K562 (cell line): ENCODE measurements around the gene CCDC69. TPM values are rescaled to one million over a fixed set of nuclear protein-coding genes. Genes with fewer than 3 reads are reported as not detected.

Experiments
- ATAC-seq: fragments of 200-7000 bp; cut with Tn5 transposase; 3 replicates; pipeline ENCODE4 v1.9.1; 2020; ENCODE audit warnings: moderate library complexity
- BruUV-seq: library from RNA; stranded (reverse); fragments of 400-500 nt; replicated peaks from 2 replicates; lab custom pipeline; 2021; lab: Mats Ljungman, UMichigan
- CTCF ChIA-PET: fragments of 300-600 bp; formaldehyde crosslinking; extraction: SDS; loops from one replicate; lab custom pipeline; 2021; ENCODE audit warnings: low intra/inter-chr PET ratio; lab: Yijun Ruan, JAX
- POLR2A ChIA-PET: fragments of 300-600, 350-650 bp; sonication (Branson Sonifier 250); formaldehyde crosslinking; extraction: SDS; loops from one replicate; lab custom pipeline; 2021; ENCODE audit warnings: antibody characterized with exemption, inconsistent platforms; lab: Yijun Ruan, JAX
- DNase-seq, 4 experiments: peaks; one replicate each; pipeline versions ENCODE4 v3.0.0 to v3.0.0-alpha.2; 2011 to 2018; ENCODE audit warnings: low spot score in 3 of 4, mixed read lengths in 3 of 4; ENCODE audit errors: extremely low read depth in 1 of 4
- FAIRE-seq: peaks from 2 replicates; lab custom pipeline; 2011; peaks lifted over from hg19 to GRCh38; lab: Jason Lieb, UNC
- H2AFZ ChIP-seq: 2 replicates; pipeline ENCODE4 v1.6.0; 2011; ENCODE audit warnings: low read depth, low read length, control low read depth, inconsistent platforms
- H3K27ac ChIP-seq: fragments of 200-600 bp; 3 replicates; pipeline ENCODE4 v1.8.0; 2011; ENCODE audit warnings: low read depth, mild to moderate bottlenecking, control low read depth, inconsistent platforms, low read length, moderate library complexity, mixed read lengths; ENCODE audit errors: extremely low read depth
- H3K27me3 ChIP-seq, 2 experiments: fragments of 300-600 bp in 1 of 2; 2 replicates in 1 of 2; 3 replicates in 1 of 2; pipeline versions ENCODE4 v1.6.0 to v1.8.0; 2011; ENCODE audit warnings: inconsistent platforms in 2 of 2, low read length in 2 of 2, mild to moderate bottlenecking in 1 of 2, mixed read lengths in 1 of 2, moderate library complexity in 1 of 2; ENCODE audit not compliant: control insufficient read depth in 2 of 2, insufficient read depth in 2 of 2
- H3K36me3 ChIP-seq: fragments of 300-600 bp; 3 replicates; pipeline ENCODE4 v1.8.0; 2011; ENCODE audit warnings: mild to moderate bottlenecking, low read length, inconsistent platforms; ENCODE audit not compliant: control insufficient read depth, insufficient read depth
- H3K4me1 ChIP-seq, 2 experiments: fragments of 200-600 bp in 1 of 2; replicated peaks in 1 of 2; 2 replicates in 1 of 2; 3 replicates in 1 of 2; pipeline versions ENCODE4 v1.5.1 to v1.8.0; 2011; ENCODE audit warnings: inconsistent platforms in 2 of 2, low read length in 2 of 2, mild to moderate bottlenecking in 1 of 2, mixed read lengths in 1 of 2, moderate library complexity in 1 of 2; ENCODE audit not compliant: control insufficient read depth in 2 of 2, insufficient read depth in 2 of 2
- H3K4me2 ChIP-seq: 2 replicates; pipeline ENCODE4 v1.6.1; 2011; ENCODE audit warnings: low read length, control low read depth, inconsistent platforms, mixed read lengths; ENCODE audit not compliant: insufficient read depth
- H3K4me3 ChIP-seq: fragments of 200-600 bp; sonication (generic), shearing (Covaris generic); 2 replicates; pipeline ENCODE4 v1.5.1; 2016; ENCODE audit warnings: control low read depth, inconsistent platforms
- H3K79me2 ChIP-seq: fragments of 200-600 bp; 3 replicates; pipeline ENCODE4 v1.8.0; 2011; ENCODE audit warnings: low read length, inconsistent platforms; ENCODE audit not compliant: control insufficient read depth, insufficient read depth
- H3K9ac ChIP-seq, 2 experiments: 2 replicates each; pipeline versions ENCODE4 v1.6.0 to v1.6.1; 2011; ENCODE audit warnings: low read depth in 2 of 2, low read length in 2 of 2, control low read depth in 1 of 2, inconsistent platforms in 1 of 2, mild to moderate bottlenecking in 1 of 2, mixed read lengths in 1 of 2; ENCODE audit not compliant: insufficient read depth in 1 of 2
- H3K9me1 ChIP-seq: one replicate; pipeline ENCODE4 v1.6.0; 2011; ENCODE audit warnings: inconsistent platforms, mild to moderate bottlenecking, low read length, moderate library complexity; ENCODE audit not compliant: control insufficient read depth, insufficient read depth
- H3K9me3 ChIP-seq: replicated peaks from 2 replicates; pipeline ENCODE4 v1.5.1; 2011; ENCODE audit warnings: low read depth, low read length, inconsistent platforms; ENCODE audit not compliant: control insufficient read depth, insufficient read depth
- H4K20me1 ChIP-seq: replicated peaks from 2 replicates; pipeline ENCODE4 v1.6.1; 2011; ENCODE audit warnings: low read length, inconsistent platforms, mixed read lengths; ENCODE audit not compliant: control insufficient read depth, insufficient read depth
- DPF2 ChIP-seq: fragments of 450-650 bp; IDR thresholded peaks from 2 replicates; pipeline ENCODE4 v1.6.1; 2016
- E2F1 ChIP-seq: sonication (generic); formaldehyde crosslinking; IDR thresholded peaks from 2 replicates; pipeline ENCODE4 v1.8.1; 2023; ENCODE audit warnings: mild to moderate bottlenecking, missing genetic modification reagents, moderate library complexity
- HBP1 ChIP-seq: fragments of 450-650 bp; formaldehyde crosslinking; IDR thresholded peaks from 2 replicates; pipeline ENCODE4 v1.4.0; 2022; ENCODE audit warnings: missing genetic modification characterization
- NCOR1 ChIP-seq: fragments of 450-650 bp; IDR thresholded peaks from 2 replicates; pipeline ENCODE4 v1.6.1; 2016; ENCODE audit warnings: mild to moderate bottlenecking, moderate library complexity
- WGBS: fragments of 100-300 bp; shearing (Covaris generic); methylation state at CpG from one replicate; pipeline ENCODE4 v1.1.6; 2016; ENCODE audit warnings: low coverage, mixed read lengths; ENCODE audit not compliant: insufficient coverage; ENCODE audit errors: missing lambda C conversion rate; 5-methylcytosine and 5-hydroxymethylcytosine counted together
- in situ Hi-C: fragments of 300-500 bp; cut with MboI; formaldehyde crosslinking; loops from 4 replicates; pipeline ENCODE4 v1.15.0; 2018; ENCODE audit warnings: inconsistent platforms, mixed read lengths
- intact Hi-C: fragments of 100-400 bp; cut with micrococcal nuclease; formaldehyde crosslinking; loops from 2 replicates; pipeline ENCODE4 v1.14.2; 2022
- polyA plus RNA-seq, 8 experiments: library from polyadenylated mRNA; depleted of rRNA in 4 of 8; stranded (reverse) in 5 of 8; unstranded in 3 of 8; fragments of >200 nt; fragmentation: Nextera tagmentation in 2 of 8; fragmentation: Illumina TruSeq in 1 of 8; extraction: Ambion mirVana in 2 of 8; extraction: Trizol in 1 of 8; gene quantifications; 2 replicates each; pipeline versions ENCODE4 v1.2.1 to v1.2.3, GENCODE V29; 2011 to 2014; ENCODE audit warnings: inconsistent platforms in 1 of 8, missing spikeins in 1 of 8
- total RNA-seq, 7 experiments: library from RNA; depleted of rRNA in 6 of 7; stranded (reverse); fragments of >200 nt in 6 of 7; fragmentation: Illumina TruSeq in 2 of 7; extraction: Trizol in 2 of 7; gene quantifications; 2 replicates each; pipeline versions ENCODE4 v1.2.1 to v1.2.3, GENCODE V29; 2011 to 2021; ENCODE audit warnings: low replicate concordance in 1 of 7
- TF ChIP-seq, protein P1 (sequence below): sonication (generic); formaldehyde crosslinking; IDR thresholded peaks from 2 replicates; pipeline ENCODE4 v1.8.0; 2023; ENCODE audit warnings: missing genetic modification reagents, mild to moderate bottlenecking, borderline replicate concordance

Gene CCDC69
- total and polyA plus RNA-seq, 9 of the 15 experiments (the other 6 are each of a cell fraction or from before 2014, with no cell fraction given), result 0.65 to 12.2 (median 7.6) TPM

GRCh38 chr5:151180291-151180690, 43.6 kb downstream of the CCDC69 start:
- peaks cover 0 to 9% of the 10 kb centered on the region in 2 experiments; a peak in 2 of 5 replicates for H3K27me3 ChIP-seq
- POLR2A ChIA-PET, result no interaction called here
- 0 out of 2 replicates have a peak, but pooled peaks cover 4% of the 10 kb centered on the region for H4K20me1 ChIP-seq
- H3K9me1 ChIP-seq, result peaks cover 2% of the 10 kb centered on the region
- FAIRE-seq (no peak), DNase-seq (no peak)
- 5% methylated on average over 6 of the region's 6 CpGs for WGBS
- H3K9me3 ChIP-seq, result no peaks in the 10 kb centered on the region
- no peak overlapping the region for H3K4me2 ChIP-seq
- in situ Hi-C loops (no loop called here), intact Hi-C loops (no loop called here)
- BruUV-seq, result no TSS peak
- H3K4me1 ChIP-seq, result no peaks in the 10 kb centered on the region
- no peak overlapping the region for H2AFZ ChIP-seq
- no peak overlapping the region for H3K27ac ChIP-seq
- H3K9ac ChIP-seq, result no peak overlapping the region
- no peaks in the 10 kb centered on the region for H3K36me3 ChIP-seq
- no peaks in the 10 kb centered on the region for H3K79me2 ChIP-seq
- TF ChIP-seq DPF2 (no peak), HBP1 (no peak), E2F1 (CRISPR knock-in tag) (no peak), NCOR1 (no peak)
- TF ChIP-seq, protein P1, sequence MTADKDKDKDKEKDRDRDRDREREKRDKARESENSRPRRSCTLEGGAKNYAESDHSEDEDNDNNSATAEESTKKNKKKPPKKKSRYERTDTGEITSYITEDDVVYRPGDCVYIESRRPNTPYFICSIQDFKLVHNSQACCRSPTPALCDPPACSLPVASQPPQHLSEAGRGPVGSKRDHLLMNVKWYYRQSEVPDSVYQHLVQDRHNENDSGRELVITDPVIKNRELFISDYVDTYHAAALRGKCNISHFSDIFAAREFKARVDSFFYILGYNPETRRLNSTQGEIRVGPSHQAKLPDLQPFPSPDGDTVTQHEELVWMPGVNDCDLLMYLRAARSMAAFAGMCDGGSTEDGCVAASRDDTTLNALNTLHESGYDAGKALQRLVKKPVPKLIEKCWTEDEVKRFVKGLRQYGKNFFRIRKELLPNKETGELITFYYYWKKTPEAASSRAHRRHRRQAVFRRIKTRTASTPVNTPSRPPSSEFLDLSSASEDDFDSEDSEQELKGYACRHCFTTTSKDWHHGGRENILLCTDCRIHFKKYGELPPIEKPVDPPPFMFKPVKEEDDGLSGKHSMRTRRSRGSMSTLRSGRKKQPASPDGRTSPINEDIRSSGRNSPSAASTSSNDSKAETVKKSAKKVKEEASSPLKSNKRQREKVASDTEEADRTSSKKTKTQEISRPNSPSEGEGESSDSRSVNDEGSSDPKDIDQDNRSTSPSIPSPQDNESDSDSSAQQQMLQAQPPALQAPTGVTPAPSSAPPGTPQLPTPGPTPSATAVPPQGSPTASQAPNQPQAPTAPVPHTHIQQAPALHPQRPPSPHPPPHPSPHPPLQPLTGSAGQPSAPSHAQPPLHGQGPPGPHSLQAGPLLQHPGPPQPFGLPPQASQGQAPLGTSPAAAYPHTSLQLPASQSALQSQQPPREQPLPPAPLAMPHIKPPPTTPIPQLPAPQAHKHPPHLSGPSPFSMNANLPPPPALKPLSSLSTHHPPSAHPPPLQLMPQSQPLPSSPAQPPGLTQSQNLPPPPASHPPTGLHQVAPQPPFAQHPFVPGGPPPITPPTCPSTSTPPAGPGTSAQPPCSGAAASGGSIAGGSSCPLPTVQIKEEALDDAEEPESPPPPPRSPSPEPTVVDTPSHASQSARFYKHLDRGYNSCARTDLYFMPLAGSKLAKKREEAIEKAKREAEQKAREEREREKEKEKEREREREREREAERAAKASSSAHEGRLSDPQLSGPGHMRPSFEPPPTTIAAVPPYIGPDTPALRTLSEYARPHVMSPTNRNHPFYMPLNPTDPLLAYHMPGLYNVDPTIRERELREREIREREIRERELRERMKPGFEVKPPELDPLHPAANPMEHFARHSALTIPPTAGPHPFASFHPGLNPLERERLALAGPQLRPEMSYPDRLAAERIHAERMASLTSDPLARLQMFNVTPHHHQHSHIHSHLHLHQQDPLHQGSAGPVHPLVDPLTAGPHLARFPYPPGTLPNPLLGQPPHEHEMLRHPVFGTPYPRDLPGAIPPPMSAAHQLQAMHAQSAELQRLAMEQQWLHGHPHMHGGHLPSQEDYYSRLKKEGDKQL (CRISPR knock-in tag), result no peak
- TF ChIP-seq, all 486 proteins: peak for 0
- no peak for ATAC-seq
- CTCF ChIA-PET, result no interaction called here
- no peak overlapping the region for H3K4me3 ChIP-seq
